HFFc6 (cell line): ENCODE measurements around the gene HELZ. TPM values are rescaled to one million over a fixed set of nuclear protein-coding genes. Genes with fewer than 3 reads are reported as not detected.

Experiments
- DNase-seq: peaks from one replicate; pipeline ENCODE4 v3.0.0-alpha.2; 2018
- H3K27ac Mint-ChIP-seq: 2 replicates; pipeline ENCODE4 v1.8.0; 2020; ENCODE audit warnings: mild to moderate bottlenecking, mixed read lengths
- H3K27me3 Mint-ChIP-seq: 2 replicates; pipeline ENCODE4 v1.8.0; 2021; ENCODE audit warnings: mild to moderate bottlenecking, moderate library complexity, mixed read lengths; ENCODE audit not compliant: insufficient read depth
- H3K36me3 Mint-ChIP-seq: 2 replicates; pipeline ENCODE4 v1.8.0; 2021; ENCODE audit warnings: low read depth, mixed read lengths
- H3K4me1 Mint-ChIP-seq: 2 replicates; pipeline ENCODE4 v1.8.0; 2020; ENCODE audit warnings: low read depth, mixed read lengths
- H3K4me3 Mint-ChIP-seq: 2 replicates; pipeline ENCODE4 v1.8.0; 2020; ENCODE audit warnings: mild to moderate bottlenecking, moderate library complexity, mixed read lengths
- H3K9me3 Mint-ChIP-seq: 2 replicates; pipeline ENCODE4 v1.8.0; 2020; ENCODE audit warnings: mild to moderate bottlenecking, mixed read lengths
- total RNA-seq, 6 experiments: library from RNA; stranded (reverse); fragmentation: NEBNext Ultra II Directional; extraction: Animal tissue kit (Norgen Biotek cat#: 25700); gene quantifications; 2 replicates in 1 of 6; 3 replicates in 5 of 6; pipeline ENCODE4 v1.2.3, GENCODE V29; 2021
- TF ChIP-seq, protein P1 (sequence below): fragments of 200-600 bp; sonication (generic); IDR thresholded peaks from 2 replicates; pipeline ENCODE4 v1.5.0; 2021; ENCODE audit warnings: antibody characterized with exemption, mild to moderate bottlenecking

HELZ gene
- total RNA-seq, 6 experiments from 2014 or later = 36.0 to 46.2 (median 38.4) TPM

DNA sequence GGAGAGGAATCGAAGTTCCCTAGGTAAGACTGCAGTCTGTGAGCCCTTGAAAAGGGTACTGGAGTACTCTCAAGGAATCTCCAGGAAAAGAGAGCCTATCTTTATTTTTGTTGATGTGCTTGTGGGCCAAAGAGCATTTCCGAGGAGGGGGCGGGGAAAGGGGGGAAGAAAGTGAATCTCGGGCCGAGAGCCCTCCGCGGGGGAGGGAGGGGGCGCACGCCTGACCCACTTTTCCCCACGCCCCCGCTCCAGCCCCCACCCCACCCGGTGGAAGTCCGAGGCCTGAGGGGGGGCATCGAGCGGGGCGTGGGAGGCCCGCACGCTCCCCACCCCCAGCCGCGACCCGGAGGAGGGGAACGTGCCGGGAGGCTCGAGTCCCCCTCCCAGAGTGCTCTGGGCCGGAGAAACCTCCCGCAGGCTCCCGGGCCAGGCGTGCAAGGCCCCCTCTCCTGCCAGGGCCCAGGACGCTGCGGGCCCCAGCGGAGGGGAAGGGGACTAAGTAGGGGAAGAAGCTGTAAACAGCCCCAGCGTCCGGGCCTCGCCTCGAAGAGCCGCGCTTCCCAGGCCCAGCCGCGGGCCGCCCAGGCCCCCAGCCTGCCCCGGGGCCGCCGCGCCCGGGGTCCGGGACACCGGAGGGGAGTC lies 444 bp downstream of the HELZ start:
- no peaks in the 10 kb centered on the region for H3K9me3 Mint-ChIP-seq
- H3K27me3 Mint-ChIP-seq = peaks cover 2% of the 10 kb centered on the region; the same call in 1 of the 2 replicates
- H3K36me3 Mint-ChIP-seq = 0 out of 2 replicates have a peak, but pooled peaks cover 15% of the 10 kb centered on the region
- no peak for DNase-seq
- H3K27ac Mint-ChIP-seq = peak overlapping the region; percentile 75
- peaks cover 51% of the 10 kb centered on the region for H3K4me1 Mint-ChIP-seq
- TF ChIP-seq, protein P1, sequence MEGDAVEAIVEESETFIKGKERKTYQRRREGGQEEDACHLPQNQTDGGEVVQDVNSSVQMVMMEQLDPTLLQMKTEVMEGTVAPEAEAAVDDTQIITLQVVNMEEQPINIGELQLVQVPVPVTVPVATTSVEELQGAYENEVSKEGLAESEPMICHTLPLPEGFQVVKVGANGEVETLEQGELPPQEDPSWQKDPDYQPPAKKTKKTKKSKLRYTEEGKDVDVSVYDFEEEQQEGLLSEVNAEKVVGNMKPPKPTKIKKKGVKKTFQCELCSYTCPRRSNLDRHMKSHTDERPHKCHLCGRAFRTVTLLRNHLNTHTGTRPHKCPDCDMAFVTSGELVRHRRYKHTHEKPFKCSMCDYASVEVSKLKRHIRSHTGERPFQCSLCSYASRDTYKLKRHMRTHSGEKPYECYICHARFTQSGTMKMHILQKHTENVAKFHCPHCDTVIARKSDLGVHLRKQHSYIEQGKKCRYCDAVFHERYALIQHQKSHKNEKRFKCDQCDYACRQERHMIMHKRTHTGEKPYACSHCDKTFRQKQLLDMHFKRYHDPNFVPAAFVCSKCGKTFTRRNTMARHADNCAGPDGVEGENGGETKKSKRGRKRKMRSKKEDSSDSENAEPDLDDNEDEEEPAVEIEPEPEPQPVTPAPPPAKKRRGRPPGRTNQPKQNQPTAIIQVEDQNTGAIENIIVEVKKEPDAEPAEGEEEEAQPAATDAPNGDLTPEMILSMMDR = no peak
- H3K4me3 Mint-ChIP-seq = peak overlapping the region; percentile 96

- DNase-seq = no peak
- TF ChIP-seq, protein P1 = no peak
- Mint-ChIP-seq H3K9me3 (no peaks in the 10 kb centered on the region), H3K27ac (peak overlapping the region; percentile 14; the same call in 1 of the 2 replicates), H3K36me3 (peaks cover 21% of the 10 kb centered on the region; the same call in 1 of the 2 replicates), H3K27me3 (peaks cover 2% of the 10 kb centered on the region; the same call in 1 of the 2 replicates), H3K4me3 (peak overlapping the region; percentile 96), H3K4me1 (peaks cover 59% of the 10 kb centered on the region)
These were observed 1.7 kb downstream of the HELZ start for GRCh38 chr17:67243284-67243683.

DNA sequence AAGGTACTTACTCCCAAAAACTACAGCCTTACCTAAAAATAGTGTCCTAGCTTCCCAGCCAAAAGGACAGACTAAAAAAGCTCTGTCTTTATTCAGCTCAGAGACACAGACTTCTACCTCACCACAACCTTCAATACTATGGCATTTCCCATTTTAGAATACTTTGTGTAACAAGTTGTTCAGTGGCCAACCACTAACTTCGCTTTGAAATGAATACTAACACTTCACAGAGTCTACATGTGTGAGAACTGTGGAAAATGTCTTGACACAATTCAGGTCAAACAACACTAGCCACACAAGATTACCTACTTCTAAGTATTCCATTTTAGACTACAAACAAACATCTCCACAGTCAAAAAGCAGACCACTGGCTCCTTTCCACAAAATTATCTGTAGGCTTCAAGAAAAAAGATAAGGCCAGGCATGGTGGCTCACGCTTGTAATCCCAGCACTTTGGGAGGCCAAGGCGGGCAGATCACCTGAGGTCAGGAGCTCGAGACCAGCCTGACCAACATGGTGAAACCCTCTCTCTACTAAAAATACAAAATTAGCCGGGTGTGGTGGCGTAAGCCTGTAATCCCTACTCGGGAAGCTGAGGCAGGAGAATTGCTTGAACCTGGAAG lies 3.2 kb downstream of the HELZ start:
- no peak for DNase-seq
- TF ChIP-seq, protein P1 = no peak
- Mint-ChIP-seq H3K27me3 (no peaks in the 10 kb centered on the region), H3K4me1 (peaks cover 58% of the 10 kb centered on the region), H3K9me3 (no peaks in the 10 kb centered on the region), H3K36me3 (peaks cover 24% of the 10 kb centered on the region; the same call in 1 of the 2 replicates), H3K27ac (no peak overlapping the region), H3K4me3 (no peak overlapping the region; the same call in 1 of the 2 replicates)

- TF ChIP-seq, protein P1 = no peak
- H3K4me3 Mint-ChIP-seq = 0 out of 2 replicates have a peak overlapping the region, but pooled peaks have one; percentile 18
- H3K36me3 Mint-ChIP-seq = peaks cover 42% of the 10 kb centered on the region
- H3K27ac Mint-ChIP-seq = peak overlapping the region; percentile 49
- DNase-seq = peak; percentile 48
- H3K4me1 Mint-ChIP-seq = peaks cover 52% of the 10 kb centered on the region
- no peaks in the 10 kb centered on the region for H3K27me3 Mint-ChIP-seq
- no peaks in the 10 kb centered on the region for H3K9me3 Mint-ChIP-seq
These were observed 5.4 kb downstream of the HELZ start for GRCh38 chr17:67239597-67239996.

GRCh38 chr17:67238991-67239390 lies 6.0 kb downstream of the HELZ start:
- Mint-ChIP-seq H3K27ac (peak overlapping the region; percentile 49; the same call in 1 of the 2 replicates), H3K36me3 (peaks cover 44% of the 10 kb centered on the region), H3K4me1 (peaks cover 49% of the 10 kb centered on the region), H3K9me3 (no peaks in the 10 kb centered on the region), H3K27me3 (no peaks in the 10 kb centered on the region), H3K4me3 (no peak overlapping the region)
- TF ChIP-seq, protein P1 = no peak
- DNase-seq = no peak
